GM12874 (cell line): ENCODE data around the gene DECR2.
A peak's percentile ranks its signal among the peaks of the same experiment; 100 is the strongest.

Experiments
- CTCF ChIP-seq: IDR thresholded peaks from 2 replicates; pipeline ENCODE4 v1.5.1; 2011; ENCODE audit warnings: low read depth, mild to moderate bottlenecking, control low read depth, low read length, moderate library complexity; ENCODE audit not compliant: insufficient read depth

The DECR2 gene

DNA sequence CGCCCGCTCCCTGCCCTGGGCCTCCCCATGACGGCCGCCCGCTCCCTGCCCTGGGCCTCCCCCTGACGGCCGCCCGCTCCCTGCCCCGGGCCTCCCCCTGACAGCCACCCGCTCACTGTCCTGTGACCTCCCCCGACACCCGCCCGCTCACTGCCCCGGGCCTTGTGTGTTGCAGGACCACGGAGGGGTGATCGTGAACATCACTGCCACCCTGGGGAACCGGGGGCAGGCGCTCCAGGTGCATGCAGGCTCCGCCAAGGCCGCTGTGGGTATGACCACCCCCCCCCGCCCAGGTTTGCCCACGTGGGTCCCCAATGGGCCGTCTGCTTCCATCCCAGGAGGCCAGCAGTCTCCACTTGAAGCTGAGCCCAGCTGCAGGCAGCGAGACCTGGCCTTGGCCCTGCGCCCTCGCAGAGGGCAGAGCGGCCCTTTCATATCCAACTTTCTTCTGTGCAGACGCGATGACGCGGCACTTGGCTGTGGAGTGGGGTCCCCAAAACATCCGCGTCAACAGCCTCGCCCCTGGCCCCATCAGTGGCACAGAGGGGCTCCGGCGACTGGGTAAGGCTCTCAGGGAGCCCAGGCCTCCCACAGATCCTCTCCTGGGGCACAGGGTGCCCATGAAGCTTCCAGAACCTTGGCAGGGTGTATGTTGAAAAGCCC lies 9.0 kb downstream of the DECR2 start:
- no peak for TF ChIP-seq CTCF

GRCh38 chr16:411576-412265 lies 10.0 kb downstream of the DECR2 start:
- no peak for TF ChIP-seq CTCF

DNA sequence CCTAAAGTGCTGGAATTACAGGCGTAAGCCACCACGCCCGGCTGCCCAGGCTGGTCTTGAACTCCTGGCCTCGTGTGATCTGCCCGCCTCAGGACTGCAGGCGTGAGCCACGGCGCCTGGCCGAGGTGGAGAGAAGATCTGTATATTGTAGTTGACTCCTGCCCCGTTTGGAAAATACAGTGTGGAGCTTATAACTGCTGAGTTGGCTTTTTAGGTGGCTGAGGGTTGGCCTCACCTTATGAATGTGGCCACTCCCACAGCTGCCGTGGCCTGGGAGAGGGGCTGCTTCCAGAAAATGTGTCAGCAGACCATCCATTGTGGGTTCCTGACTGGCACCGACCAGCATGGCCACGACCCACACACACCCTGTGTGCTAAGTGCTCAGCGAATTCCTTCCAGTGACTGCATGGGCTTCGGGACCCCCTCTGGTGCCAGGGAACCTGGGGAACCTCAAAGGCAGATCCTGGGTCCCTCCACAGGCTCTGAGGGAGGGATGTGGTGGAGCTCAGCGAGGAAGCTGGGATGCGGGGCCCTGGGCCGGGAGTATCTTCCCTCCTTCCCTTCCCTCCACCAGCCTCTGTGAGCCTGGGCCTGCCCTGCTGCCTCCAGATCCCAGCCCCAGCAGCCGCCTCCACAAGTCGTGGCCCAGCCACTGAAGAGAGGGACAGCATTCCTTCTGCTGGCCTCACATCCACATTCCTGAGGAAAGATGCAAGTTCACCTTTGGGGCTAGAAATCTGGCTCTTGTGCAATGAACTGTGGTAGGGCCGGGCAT lies 12.9 kb downstream of the DECR2 start:
- TF ChIP-seq CTCF, result no peak

DNA sequence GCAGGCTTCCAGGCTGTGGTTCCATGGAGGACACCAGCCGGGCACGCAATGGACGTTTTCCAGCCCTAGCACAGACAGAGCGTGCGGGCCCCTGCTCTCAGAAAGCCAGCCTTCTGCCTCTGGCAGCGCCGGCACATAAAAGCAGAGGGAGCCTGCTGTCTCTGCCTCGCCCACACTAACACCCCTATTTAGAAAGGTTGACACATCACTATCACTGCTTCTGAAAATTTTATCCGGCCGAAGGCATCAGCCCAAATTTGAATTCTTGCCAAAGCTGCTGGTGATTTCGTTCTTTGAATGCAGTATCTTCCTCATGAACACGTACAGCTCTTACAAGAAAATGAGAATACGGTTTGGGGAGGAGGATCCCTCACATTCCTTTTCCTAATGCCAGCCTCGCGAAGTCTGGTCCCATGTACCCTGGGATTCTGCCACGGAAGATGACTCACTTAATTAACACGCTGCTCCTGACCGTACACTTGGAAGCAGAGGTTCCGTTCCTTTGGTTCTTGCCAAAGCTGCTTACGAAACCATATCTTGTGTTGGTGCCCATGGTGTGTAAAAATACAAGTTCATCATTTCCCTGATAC lies 22.4 kb downstream of the DECR2 start:
- no peak for TF ChIP-seq CTCF

- TF ChIP-seq CTCF, result no peak
These were observed 23.0 kb downstream of the DECR2 start for GRCh38 chr16:424623-425081.

- TF ChIP-seq CTCF, result peak; percentile 30; the same call in 1 of the 2 replicates
These were observed 23.5 kb downstream of the DECR2 start, which contains the start of gene RAB11FIP3 for GRCh38 chr16:425082-425718. Gene RAB11FIP3 (plus strand): TSS chr16:425649. CDS start chr16:426007, 358 bp downstream.
